MM.1S (cell line): Measurements from ENCODE around the gene FBXO17.

Source experiments
- EZH2 ChIP-seq: fragments of 300-600 bp; sonication (generic); optimal IDR thresholded peaks from 2 replicates; pipeline ENCODE3; 2017; ENCODE audit warnings: low read depth, mild to moderate bottlenecking, antibody characterized with exemption, low read length, mixed read lengths
- EZH2phosphoT487 ChIP-seq: fragments of 300-600 bp; sonication (generic); IDR thresholded peaks from 2 replicates; pipeline ENCODE4 v1.6.1; 2018; ENCODE audit warnings: antibody characterized with exemption, low read length
- TF ChIP-seq, protein P1 (sequence below): fragments of 300-600 bp; sonication (generic); IDR thresholded peaks from 2 replicates; pipeline ENCODE4 v1.5.1; 2016; ENCODE audit warnings: antibody characterized with exemption, low read length, mixed read lengths

DNA sequence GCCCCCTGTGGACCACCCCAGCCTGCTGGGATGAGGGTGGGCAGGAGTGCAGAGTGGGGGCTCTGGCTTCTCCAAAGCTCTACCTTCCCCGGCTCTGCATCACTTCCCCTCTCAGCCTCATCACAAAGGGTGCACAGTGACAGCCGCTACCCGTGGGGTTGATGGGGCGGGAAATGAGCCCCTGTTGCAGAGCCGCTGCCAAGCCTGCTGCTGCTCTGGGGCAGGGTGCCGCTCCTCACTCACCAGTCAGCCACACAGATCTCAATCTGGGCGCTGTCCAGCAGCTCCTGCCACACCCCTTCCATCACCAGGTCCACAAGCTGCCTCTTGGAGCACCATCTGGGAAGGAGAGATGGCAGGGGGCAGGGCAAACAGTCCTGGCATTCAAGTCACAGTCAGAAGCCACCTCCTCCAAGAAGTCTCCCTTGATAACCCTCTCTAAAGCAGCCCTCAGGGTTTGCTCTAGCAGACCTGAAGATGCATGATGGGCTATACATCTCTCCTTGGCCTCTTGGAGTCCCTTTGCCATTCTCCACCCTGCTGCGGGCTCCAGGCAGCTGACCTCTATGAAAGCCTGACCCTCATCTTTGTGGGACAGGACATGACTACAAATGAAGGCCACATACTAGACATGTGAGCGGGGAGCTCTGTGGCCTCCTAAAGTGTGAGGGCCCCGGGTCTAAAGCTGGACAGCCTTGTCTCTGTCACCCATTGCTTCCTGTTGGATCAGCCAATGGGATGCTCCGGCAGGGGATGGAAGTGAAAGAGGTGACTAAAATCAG is 29.1 kb downstream of the FBXO17 start:
- TF ChIP-seq, protein P1, sequence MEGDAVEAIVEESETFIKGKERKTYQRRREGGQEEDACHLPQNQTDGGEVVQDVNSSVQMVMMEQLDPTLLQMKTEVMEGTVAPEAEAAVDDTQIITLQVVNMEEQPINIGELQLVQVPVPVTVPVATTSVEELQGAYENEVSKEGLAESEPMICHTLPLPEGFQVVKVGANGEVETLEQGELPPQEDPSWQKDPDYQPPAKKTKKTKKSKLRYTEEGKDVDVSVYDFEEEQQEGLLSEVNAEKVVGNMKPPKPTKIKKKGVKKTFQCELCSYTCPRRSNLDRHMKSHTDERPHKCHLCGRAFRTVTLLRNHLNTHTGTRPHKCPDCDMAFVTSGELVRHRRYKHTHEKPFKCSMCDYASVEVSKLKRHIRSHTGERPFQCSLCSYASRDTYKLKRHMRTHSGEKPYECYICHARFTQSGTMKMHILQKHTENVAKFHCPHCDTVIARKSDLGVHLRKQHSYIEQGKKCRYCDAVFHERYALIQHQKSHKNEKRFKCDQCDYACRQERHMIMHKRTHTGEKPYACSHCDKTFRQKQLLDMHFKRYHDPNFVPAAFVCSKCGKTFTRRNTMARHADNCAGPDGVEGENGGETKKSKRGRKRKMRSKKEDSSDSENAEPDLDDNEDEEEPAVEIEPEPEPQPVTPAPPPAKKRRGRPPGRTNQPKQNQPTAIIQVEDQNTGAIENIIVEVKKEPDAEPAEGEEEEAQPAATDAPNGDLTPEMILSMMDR: no peak
- TF ChIP-seq EZH2phosphoT487: no peak
- TF ChIP-seq EZH2: no peak
